ENCODE results near the gene CDH24.

GRCh38 chr14:23021889-23022442, 35.4 kb downstream of the CDH24 start:
- TF ChIP-seq MLX (CRISPR knock-in tag; IDR thresholded peaks at IDR 0.05): no peak
- TF ChIP-seq JAZF1 (CRISPR knock-in tag; IDR thresholded peaks at IDR 0.05): no peak
- TF ChIP-seq, protein P1, sequence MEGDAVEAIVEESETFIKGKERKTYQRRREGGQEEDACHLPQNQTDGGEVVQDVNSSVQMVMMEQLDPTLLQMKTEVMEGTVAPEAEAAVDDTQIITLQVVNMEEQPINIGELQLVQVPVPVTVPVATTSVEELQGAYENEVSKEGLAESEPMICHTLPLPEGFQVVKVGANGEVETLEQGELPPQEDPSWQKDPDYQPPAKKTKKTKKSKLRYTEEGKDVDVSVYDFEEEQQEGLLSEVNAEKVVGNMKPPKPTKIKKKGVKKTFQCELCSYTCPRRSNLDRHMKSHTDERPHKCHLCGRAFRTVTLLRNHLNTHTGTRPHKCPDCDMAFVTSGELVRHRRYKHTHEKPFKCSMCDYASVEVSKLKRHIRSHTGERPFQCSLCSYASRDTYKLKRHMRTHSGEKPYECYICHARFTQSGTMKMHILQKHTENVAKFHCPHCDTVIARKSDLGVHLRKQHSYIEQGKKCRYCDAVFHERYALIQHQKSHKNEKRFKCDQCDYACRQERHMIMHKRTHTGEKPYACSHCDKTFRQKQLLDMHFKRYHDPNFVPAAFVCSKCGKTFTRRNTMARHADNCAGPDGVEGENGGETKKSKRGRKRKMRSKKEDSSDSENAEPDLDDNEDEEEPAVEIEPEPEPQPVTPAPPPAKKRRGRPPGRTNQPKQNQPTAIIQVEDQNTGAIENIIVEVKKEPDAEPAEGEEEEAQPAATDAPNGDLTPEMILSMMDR (IDR thresholded peaks at IDR 0.05): no peak

All from WTC11 (cell line).